GM12873 (cell line): Measurements from ENCODE around the gene CLEC3A.

Source experiments
- TF ChIP-seq, protein P1 (sequence below): IDR thresholded peaks from 2 replicates; pipeline ENCODE4 v1.5.1; 2012; ENCODE audit warnings: low read depth, mild to moderate bottlenecking, moderate library complexity, low read length, control low read depth; ENCODE audit not compliant: insufficient read depth; ENCODE audit errors: missing control alignments

Gene CLEC3A

DNA sequence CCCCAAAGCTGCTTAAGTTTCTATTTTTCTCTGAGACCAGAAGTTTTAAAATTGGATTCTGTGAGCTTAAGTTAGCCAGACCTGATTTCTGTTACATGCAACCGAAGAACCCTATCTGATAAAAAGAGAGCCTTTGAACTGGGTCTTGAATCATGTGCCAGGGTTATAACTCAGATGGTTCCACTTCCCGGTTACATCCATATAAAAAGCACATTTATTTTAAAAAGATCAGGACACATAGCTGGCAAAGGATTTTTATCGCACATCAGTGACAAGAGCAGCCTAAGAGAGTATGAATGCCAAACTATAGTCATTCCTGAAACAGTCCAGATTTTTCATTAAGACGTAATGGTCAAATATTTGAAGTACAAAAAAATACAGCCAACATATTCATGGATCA is 32.5 kb upstream of the CLEC3A start:
- TF ChIP-seq, protein P1, sequence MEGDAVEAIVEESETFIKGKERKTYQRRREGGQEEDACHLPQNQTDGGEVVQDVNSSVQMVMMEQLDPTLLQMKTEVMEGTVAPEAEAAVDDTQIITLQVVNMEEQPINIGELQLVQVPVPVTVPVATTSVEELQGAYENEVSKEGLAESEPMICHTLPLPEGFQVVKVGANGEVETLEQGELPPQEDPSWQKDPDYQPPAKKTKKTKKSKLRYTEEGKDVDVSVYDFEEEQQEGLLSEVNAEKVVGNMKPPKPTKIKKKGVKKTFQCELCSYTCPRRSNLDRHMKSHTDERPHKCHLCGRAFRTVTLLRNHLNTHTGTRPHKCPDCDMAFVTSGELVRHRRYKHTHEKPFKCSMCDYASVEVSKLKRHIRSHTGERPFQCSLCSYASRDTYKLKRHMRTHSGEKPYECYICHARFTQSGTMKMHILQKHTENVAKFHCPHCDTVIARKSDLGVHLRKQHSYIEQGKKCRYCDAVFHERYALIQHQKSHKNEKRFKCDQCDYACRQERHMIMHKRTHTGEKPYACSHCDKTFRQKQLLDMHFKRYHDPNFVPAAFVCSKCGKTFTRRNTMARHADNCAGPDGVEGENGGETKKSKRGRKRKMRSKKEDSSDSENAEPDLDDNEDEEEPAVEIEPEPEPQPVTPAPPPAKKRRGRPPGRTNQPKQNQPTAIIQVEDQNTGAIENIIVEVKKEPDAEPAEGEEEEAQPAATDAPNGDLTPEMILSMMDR: no peak

DNA sequence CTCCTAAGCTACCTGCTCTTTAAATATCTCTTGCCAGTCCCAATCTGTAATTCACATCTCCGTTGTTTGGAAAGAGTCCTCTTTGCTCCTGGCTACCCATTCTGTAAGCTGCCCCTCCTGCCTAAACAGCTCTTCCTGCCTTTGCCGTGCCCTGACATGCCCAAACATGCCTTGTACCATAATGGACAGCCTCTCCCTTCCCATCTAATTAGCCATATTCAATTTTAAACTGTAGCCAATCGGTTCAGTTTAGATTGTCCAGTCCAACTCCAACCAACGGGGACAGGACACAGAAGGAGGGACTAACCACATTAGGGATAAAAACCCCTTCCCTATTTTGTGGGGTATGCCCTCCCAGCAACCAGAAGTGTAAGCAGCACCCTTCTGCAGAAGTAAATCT is 30.6 kb upstream of the CLEC3A start:
- TF ChIP-seq, protein P1: no peak

DNA sequence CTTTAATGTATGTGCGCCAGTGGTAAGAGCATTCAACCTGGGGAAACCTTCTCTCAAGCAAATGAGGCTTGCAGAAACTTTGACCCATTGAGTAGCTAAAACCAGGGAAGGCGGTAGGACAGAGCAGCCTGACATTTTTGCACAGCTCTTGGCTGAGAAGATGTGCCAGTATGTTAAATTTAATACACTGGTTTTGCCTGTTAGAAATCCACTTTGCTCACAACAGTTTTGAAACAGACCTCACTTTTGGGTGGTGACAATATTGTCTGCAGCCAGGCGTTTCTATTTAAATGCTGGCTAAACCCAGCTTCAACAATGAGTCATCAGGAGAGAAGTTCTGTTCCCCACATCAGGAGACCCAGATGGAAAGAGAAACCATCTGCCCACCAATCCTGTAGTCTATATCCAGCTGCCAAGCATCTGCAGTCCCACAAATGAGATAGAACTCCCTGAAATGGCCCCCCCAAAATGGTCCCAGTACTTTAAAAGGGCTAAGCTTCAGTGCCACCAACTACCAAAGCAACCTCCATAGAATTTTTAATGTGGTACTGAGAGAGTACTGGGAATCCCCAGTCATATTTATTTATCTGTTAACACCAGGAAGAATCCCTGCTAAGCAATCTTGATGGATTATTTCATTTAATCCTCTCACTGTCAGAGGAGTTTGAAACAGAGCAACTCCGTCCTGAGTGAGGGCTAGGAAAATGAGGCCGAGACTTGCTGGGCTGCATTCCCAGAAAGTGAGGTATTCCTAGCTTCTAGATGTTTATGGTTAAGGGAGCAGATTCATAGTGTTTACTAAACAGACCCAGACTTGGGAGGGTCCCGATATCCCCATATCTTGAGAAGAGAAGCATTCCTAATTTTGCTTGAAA is 29.0 kb upstream of the CLEC3A start:
- TF ChIP-seq, protein P1: no peak

DNA sequence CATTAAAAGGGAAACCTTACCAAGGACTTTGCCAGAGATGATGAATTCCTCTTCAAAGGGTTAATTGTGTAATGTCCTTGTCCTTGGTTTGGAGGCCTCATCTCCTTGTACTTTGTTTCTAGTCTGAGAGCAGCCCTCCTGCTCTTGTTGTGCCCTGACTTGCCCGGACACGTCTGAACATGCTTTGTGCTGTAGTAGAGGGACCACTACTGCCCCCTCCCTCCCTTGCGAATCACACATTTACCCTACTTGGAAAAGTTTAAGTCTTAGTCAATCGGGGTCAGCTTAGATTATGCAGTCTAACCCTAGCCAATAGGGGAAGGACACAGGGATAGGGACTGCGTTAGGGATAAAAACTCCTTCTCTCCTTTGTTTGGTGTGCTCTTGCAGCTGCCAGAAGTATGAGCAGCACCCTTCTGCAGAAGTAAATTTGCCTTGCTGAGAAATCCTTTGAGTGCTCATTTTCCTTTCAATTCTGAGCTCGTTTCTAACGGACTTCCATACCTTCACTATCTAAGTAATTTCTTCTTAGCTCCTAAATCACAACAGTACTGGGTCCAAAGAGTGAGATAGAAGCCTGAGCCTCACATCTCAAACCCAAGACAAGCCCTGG is 26.4 kb upstream of the CLEC3A start:
- TF ChIP-seq, protein P1: no peak

DNA sequence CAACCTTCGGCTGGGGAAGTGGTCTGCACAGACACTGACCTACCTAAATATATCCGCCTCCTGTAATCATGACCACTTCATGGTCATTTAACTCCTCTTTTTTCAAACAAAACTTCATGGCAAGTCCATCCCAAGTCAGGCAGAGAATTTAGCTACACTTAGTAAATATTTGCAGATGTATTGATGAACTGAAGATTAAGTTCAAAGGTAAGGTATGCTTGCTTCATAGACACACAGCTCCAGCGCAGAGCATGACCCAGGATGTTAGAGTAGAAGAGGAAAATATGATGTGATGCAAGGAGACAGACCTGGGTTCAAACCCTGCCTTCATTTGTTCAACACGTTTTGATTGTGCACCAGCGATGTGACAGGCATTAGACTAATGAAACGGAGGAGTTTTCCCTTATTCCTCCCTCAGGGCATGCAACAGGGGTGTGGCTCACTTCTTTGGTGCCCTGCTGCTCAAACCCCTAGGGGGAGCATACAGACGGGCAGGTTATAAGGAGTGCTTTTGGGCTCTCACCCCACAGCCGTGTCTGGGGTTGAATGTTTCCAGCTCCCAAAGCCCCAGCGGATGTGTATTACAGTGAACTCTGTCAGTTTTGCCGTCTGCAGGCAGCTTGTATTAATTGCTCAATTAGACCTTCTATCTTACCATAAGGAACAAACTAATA is 23.9 kb upstream of the CLEC3A start:
- TF ChIP-seq, protein P1: no peak

DNA sequence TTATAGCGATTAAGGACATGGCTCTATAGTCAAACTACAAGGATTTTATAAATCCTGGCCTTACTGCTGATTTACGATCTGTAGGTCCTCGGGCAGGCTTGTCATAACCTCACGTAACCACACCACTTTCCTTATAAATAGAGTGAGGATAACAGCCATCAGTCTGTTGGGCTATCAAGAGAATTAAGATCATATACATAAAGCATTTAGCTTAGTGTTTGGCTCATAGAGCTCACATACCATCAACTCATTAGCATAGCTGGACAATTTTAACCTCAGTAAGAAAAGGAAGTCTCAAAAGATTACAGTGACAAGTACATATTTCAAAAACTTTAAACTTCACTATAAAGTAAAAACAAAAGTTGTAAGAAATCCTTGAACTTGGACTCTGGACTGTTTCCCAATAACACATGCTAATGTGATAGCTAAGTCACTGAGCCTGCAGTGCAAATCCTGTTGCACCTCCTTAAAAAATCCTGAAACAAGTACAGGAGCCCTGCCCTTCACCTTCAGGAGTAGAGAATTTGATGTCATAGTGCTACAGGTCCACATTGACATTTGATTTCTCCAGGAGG is 20.8 kb upstream of the CLEC3A start:
- TF ChIP-seq, protein P1: no peak
